Stomach (tissue), 9 donors: ENCODE measurements around the gene RNF182. TPM values are rescaled to one million over a fixed set of nuclear protein-coding genes. Genes with fewer than 3 reads are reported as not detected.
A peak's percentile ranks its signal among the peaks of the same experiment; 100 is the strongest.

ENCODE experiments used
- DNase-seq, 2 donors: peaks; one replicate each; pipeline versions ENCODE4 v3.0.0 to v3.0.0-alpha.2; 2013 to 2019
- H3K27ac ChIP-seq, 5 donors: fragments of 200-600 bp in 4 of 5; sonication (generic) in 4 of 5; one replicate each; pipeline ENCODE4 v1.5.1; 2013 to 2019; ENCODE audit warnings: mild to moderate bottlenecking in 1 of 5, moderate library complexity in 1 of 5
- H3K27me3 ChIP-seq, 3 donors: fragments of 200-600 bp; sonication (generic); one replicate each; pipeline ENCODE4 v1.5.1; 2017 to 2019; ENCODE audit warnings: mixed run types in 1 of 3
- H3K36me3 ChIP-seq, 4 donors: fragments of 200-600 bp; sonication (generic); 1 replicate in 3 of 4; 2 replicates in 1 of 4; pipeline ENCODE4 v1.5.1; 2016 to 2019
- H3K4me1 ChIP-seq, 4 donors: fragments of 200-600 bp; sonication (generic); one replicate each; pipeline ENCODE4 v1.5.1; 2016 to 2019
- H3K4me3 ChIP-seq, 4 donors: fragments of 200-600 bp; sonication (generic) in 3 of 4; one replicate each; pipeline ENCODE4 v1.5.1; 2016 to 2019; ENCODE audit warnings: mild to moderate bottlenecking in 1 of 4
- H3K9me3 ChIP-seq, 4 donors: fragments of 200-600 bp; sonication (generic); one replicate each; pipeline ENCODE4 v1.5.1; 2016 to 2019
- EP300 ChIP-seq: sonication (generic); formaldehyde crosslinking; IDR thresholded peaks from one replicate; pipeline ENCODE4 v1.6.1; 2017; ENCODE audit warnings: antibody characterized with exemption
- POLR2A ChIP-seq, 4 donors: fragments of 450-650 bp; IDR thresholded peaks; one replicate each; pipeline ENCODE4 v1.6.1; 2016; ENCODE audit warnings: antibody characterized with exemption in 4 of 4, control low read depth in 2 of 4, mild to moderate bottlenecking in 1 of 4, moderate library complexity in 1 of 4
- POLR2AphosphoS5 ChIP-seq, 3 donors: sonication (generic); formaldehyde crosslinking; IDR thresholded peaks; one replicate each; pipeline ENCODE4 v1.6.1; 2016; ENCODE audit warnings: antibody characterized with exemption in 3 of 3
- WGBS, 5 donors: extraction: QIAGEN DNeasy Blood & Tissue Kit in 3 of 5; methylation state at CpG; one replicate each; pipeline versions ENCODE4 v1.1.5 to v1.1.7; 2013 to 2018; 5-methylcytosine and 5-hydroxymethylcytosine counted together
- intact Hi-C: fragments of 100-400 bp; cut with DNase I; formaldehyde crosslinking; loops from one replicate; pipeline ENCODE4 v1.15.1; 2023; ENCODE audit warnings: low total_unique reads
- polyA plus RNA-seq, 3 donors: library from polyadenylated mRNA; stranded (reverse); fragments of 200-250 nt; gene quantifications; one replicate each; pipeline ENCODE4 v1.2.3, GENCODE V29; 2013
- total RNA-seq, 5 donors: library from RNA; depleted of rRNA; stranded (reverse); fragments of >200 nt; gene quantifications; one replicate each; pipeline versions ENCODE4 v1.1.0 to v1.2.3, GENCODE V29; 2014 to 2016
- TF ChIP-seq, protein P1 (sequence below), 7 experiments: fragments of 450-650 bp in 4 of 7; fragments of 200-600 bp in 3 of 7; sonication (generic) in 3 of 7; IDR thresholded peaks; one replicate each; pipeline ENCODE4 v1.5.1; 2016 to 2019; ENCODE audit warnings: antibody characterized with exemption in 7 of 7, control low read depth in 2 of 7, mild to moderate bottlenecking in 1 of 7
- donor health status: healthy with polysubstance abuse.
- donor health status: Bipolar disorder and iron deficiency.
- donor health status: healthy.

RNF182 gene
- total and polyA plus RNA-seq, 8 donors = 0.10 to 0.18 TPM; not detected in 6

GRCh38 chr6:13918686-13919250 is 6.0 kb upstream of the RNF182 start:
- WGBS, 5 donors = 62 to 80% (median 70%) methylated on average over 4 of the region's 4 CpGs
- Histone ChIP-seq H3K27ac (no peak overlapping the region), H3K36me3 (no peaks in the 10 kb centered on the region), H3K4me1 (peaks cover 0 to 1% (median under 1%) of the 10 kb centered on the region in 4 donors), H3K4me3 (no peak overlapping the region), H3K9me3 (no peaks in the 10 kb centered on the region), H3K27me3 (peaks cover 0 to 21% (median 5%) of the 10 kb centered on the region in 3 donors)
- intact Hi-C loops = loop anchor here (10.0 kb wide), 1 partner anchor 126 kb away; no protein-coding TSS in a partner anchor
- DNase-seq = no peak
- TF ChIP-seq EP300 (no peak), POLR2AphosphoS5 (IDR thresholded peaks at IDR 0.05) (no peak), POLR2A (IDR thresholded peaks at IDR 0.05) (no peak)
- TF ChIP-seq, protein P1, sequence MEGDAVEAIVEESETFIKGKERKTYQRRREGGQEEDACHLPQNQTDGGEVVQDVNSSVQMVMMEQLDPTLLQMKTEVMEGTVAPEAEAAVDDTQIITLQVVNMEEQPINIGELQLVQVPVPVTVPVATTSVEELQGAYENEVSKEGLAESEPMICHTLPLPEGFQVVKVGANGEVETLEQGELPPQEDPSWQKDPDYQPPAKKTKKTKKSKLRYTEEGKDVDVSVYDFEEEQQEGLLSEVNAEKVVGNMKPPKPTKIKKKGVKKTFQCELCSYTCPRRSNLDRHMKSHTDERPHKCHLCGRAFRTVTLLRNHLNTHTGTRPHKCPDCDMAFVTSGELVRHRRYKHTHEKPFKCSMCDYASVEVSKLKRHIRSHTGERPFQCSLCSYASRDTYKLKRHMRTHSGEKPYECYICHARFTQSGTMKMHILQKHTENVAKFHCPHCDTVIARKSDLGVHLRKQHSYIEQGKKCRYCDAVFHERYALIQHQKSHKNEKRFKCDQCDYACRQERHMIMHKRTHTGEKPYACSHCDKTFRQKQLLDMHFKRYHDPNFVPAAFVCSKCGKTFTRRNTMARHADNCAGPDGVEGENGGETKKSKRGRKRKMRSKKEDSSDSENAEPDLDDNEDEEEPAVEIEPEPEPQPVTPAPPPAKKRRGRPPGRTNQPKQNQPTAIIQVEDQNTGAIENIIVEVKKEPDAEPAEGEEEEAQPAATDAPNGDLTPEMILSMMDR (IDR thresholded peaks at IDR 0.05) = no peak

GRCh38 chr6:13919861-13920260 is 4.9 kb upstream of the RNF182 start:
- intact Hi-C loops = loop anchor here (10.0 kb wide), 1 partner anchor 125 kb away; no protein-coding TSS in a partner anchor
- no peak overlapping the region for H3K4me3 ChIP-seq
- TF ChIP-seq, protein P1 (IDR thresholded peaks at IDR 0.05) = no peak
- TF ChIP-seq POLR2A (IDR thresholded peaks at IDR 0.05) (no peak), EP300 (no peak), POLR2AphosphoS5 (IDR thresholded peaks at IDR 0.05) (no peak)
- H3K4me1 ChIP-seq = peaks cover 7 to 12% (median 10%) of the 10 kb centered on the region in 4 donors
- H3K27ac ChIP-seq = no peak overlapping the region
- no peaks in the 10 kb centered on the region for H3K9me3 ChIP-seq
- no peak for DNase-seq
- no peaks in the 10 kb centered on the region for H3K36me3 ChIP-seq
- 78 to 95% (median 88%) methylated on average over 1 of the region's 1 CpG for WGBS, 5 donors
- H3K27me3 ChIP-seq = peaks cover 0 to 23% (median 16%) of the 10 kb centered on the region in 3 donors

- H3K27me3 ChIP-seq = peaks cover 0 to 30% (median 22%) of the 10 kb centered on the region in 3 donors
- peaks cover 13 to 19% (median 17%) of the 10 kb centered on the region in 4 donors for H3K4me1 ChIP-seq
- intact Hi-C loops = no loop called here
- WGBS, 5 donors = 25 to 51% (median 47%) methylated on average over 4 of the region's 4 CpGs
- no peaks in the 10 kb centered on the region for H3K9me3 ChIP-seq
- H3K36me3 ChIP-seq = no peaks in the 10 kb centered on the region
- DNase-seq = peak in 1 of 2 donors; percentile 39
- no peak overlapping the region for H3K27ac ChIP-seq
- H3K4me3 ChIP-seq = no peak overlapping the region
- TF ChIP-seq POLR2AphosphoS5 (IDR thresholded peaks at IDR 0.05) (no peak), EP300 (no peak), POLR2A (IDR thresholded peaks at IDR 0.05) (no peak)
- TF ChIP-seq, protein P1 (IDR thresholded peaks at IDR 0.05) = no peak
Measured at GRCh38 chr6:13920552-13920951, 4.2 kb upstream of the RNF182 start.

- intact Hi-C loops = no loop called here
- TF ChIP-seq, protein P1 (IDR thresholded peaks at IDR 0.05) = no peak
- TF ChIP-seq EP300 (no peak), POLR2AphosphoS5 (IDR thresholded peaks at IDR 0.05) (no peak), POLR2A (IDR thresholded peaks at IDR 0.05) (no peak)
- Histone ChIP-seq H3K4me3 (no peak overlapping the region), H3K9me3 (no peaks in the 10 kb centered on the region), H3K27me3 (peaks cover 0 to 52% (median 41%) of the 10 kb centered on the region in 3 donors), H3K36me3 (no peaks in the 10 kb centered on the region), H3K4me1 (peaks cover 13 to 21% (median 19%) of the 10 kb centered on the region in 4 donors), H3K27ac (no peak overlapping the region)
- WGBS, 5 donors = 79 to 91% (median 82%) methylated on average over 3 of the region's 3 CpGs
- no peak for DNase-seq
Measured at GRCh38 chr6:13922750-13923149, 2.0 kb upstream of the RNF182 start.
